ENCODE data around the gene LAMA3. TPM values are rescaled to one million over a fixed set of nuclear protein-coding genes. Genes with fewer than 3 reads are reported as not detected.

Gene LAMA3
- total RNA-seq, 2 donors from 2014 or later, result 9.3 to 21.1 TPM

GRCh38 chr18:23893653-23894052 is 204.4 kb downstream of the LAMA3 start:
- TF ChIP-seq CTCF (IDR thresholded peaks at IDR 0.05) (no peak), POLR2A (IDR thresholded peaks at IDR 0.05) (no peak)
- Histone ChIP-seq H3K36me3 (replicated peaks in 1 of 2; ENCODE audit: insufficient read depth in 1 of 2, low read depth in 2 of 2) (no peaks in the 10 kb centered on the region), H3K27me3 (no peaks in the 10 kb centered on the region), H3K27ac (no peak overlapping the region), H3K9me3 (no peaks in the 10 kb centered on the region), H3K4me3 (no peak overlapping the region), H3K4me1 (no peaks in the 10 kb centered on the region)
- ATAC-seq (no peak), DNase-seq (no peak)
- 78 to 88% methylated on average over 5 of the region's 5 CpGs for WGBS, 2 donors
- intact Hi-C loops (cut with DNase I), result no loop called here

GRCh38 chr18:23894661-23895175 is 205.5 kb downstream of the LAMA3 start:
- WGBS, 2 donors, result 85 to 90% methylated on average over 14 of the region's 14 CpGs
- DNase-seq (no peak), ATAC-seq (no peak)
- H3K9me3 ChIP-seq, result no peaks in the 10 kb centered on the region
- H3K36me3 ChIP-seq (replicated peaks in 1 of 2; ENCODE audit: insufficient read depth in 1 of 2, low read depth in 2 of 2), result no peaks in the 10 kb centered on the region
- intact Hi-C loops (cut with DNase I), result no loop called here
- TF ChIP-seq CTCF (IDR thresholded peaks at IDR 0.05), result no peak
- no peak overlapping the region for H3K27ac ChIP-seq
- H3K4me1 ChIP-seq, result no peaks in the 10 kb centered on the region
- no peak overlapping the region for H3K4me3 ChIP-seq
- no peaks in the 10 kb centered on the region for H3K27me3 ChIP-seq

- no peaks in the 10 kb centered on the region for H3K27me3 ChIP-seq
- ATAC-seq, result no peak
Measured at GRCh38 chr18:23897291-23897690, 208.0 kb downstream of the LAMA3 start.

GRCh38 chr18:23897733-23898132 is 208.5 kb downstream of the LAMA3 start:
- Histone ChIP-seq H3K27ac (no peak overlapping the region), H3K9me3 (no peaks in the 10 kb centered on the region), H3K4me1 (no peaks in the 10 kb centered on the region), H3K36me3 (replicated peaks in 1 of 2; ENCODE audit: insufficient read depth in 1 of 2, low read depth in 2 of 2) (no peaks in the 10 kb centered on the region), H3K4me3 (no peak overlapping the region), H3K27me3 (no peaks in the 10 kb centered on the region)
- TF ChIP-seq CTCF (IDR thresholded peaks at IDR 0.05) (no peak), POLR2A (IDR thresholded peaks at IDR 0.05) (no peak)
- WGBS, 2 donors, result 74 to 75% methylated on average over 5 of the region's 5 CpGs
- DNase-seq, result no peak
- intact Hi-C loops (cut with DNase I), result no loop called here
- ATAC-seq, result no peak

More at GRCh38 chr18:23897291-23897690, 208.0 kb downstream of the LAMA3 start:
- Histone ChIP-seq H3K9me3 (no peaks in the 10 kb centered on the region), H3K4me1 (no peaks in the 10 kb centered on the region), H3K36me3 (replicated peaks in 1 of 2; ENCODE audit: insufficient read depth in 1 of 2, low read depth in 2 of 2) (no peaks in the 10 kb centered on the region), H3K4me3 (no peak overlapping the region), H3K27ac (no peak overlapping the region)
- intact Hi-C loops (cut with DNase I), result no loop called here
- 96 to 100% methylated on average over 1 of the region's 1 CpG for WGBS, 2 donors
- no peak for DNase-seq
- TF ChIP-seq CTCF (IDR thresholded peaks at IDR 0.05), result no peak
- no peak for TF ChIP-seq POLR2A (IDR thresholded peaks at IDR 0.05)

GRCh38 chr18:23900994-23901393 is 211.7 kb downstream of the LAMA3 start:
- peak in 2 of 4 donors; percentile 11 to 22 for DNase-seq
- Histone ChIP-seq H3K9me3 (no peaks in the 10 kb centered on the region), H3K27me3 (no peaks in the 10 kb centered on the region), H3K27ac (peak overlapping the region in 1 of 4 donors; percentile 17), H3K36me3 (replicated peaks in 1 of 2; ENCODE audit: insufficient read depth in 1 of 2, low read depth in 2 of 2) (no peaks in the 10 kb centered on the region), H3K4me1 (no peaks in the 10 kb centered on the region), H3K4me3 (no peak overlapping the region)
- no peak for ATAC-seq
- 24 to 58% methylated on average over 8 of the region's 8 CpGs for WGBS, 2 donors
- TF ChIP-seq POLR2A (IDR thresholded peaks at IDR 0.05), result no peak
- no peak for TF ChIP-seq CTCF (IDR thresholded peaks at IDR 0.05)
- intact Hi-C loops (cut with DNase I), result loop anchor here (10.0 kb wide), 1 partner anchor 96 kb away; no protein-coding TSS in a partner anchor
